ENCODE data around the gene PCDH8. TPM values are rescaled to one million over a fixed set of nuclear protein-coding genes. Genes with fewer than 3 reads are reported as not detected.

PCDH8 gene
- total and polyA plus RNA-seq, 2 of the 13 experiments (the other 11 are each of a cell fraction or from before 2014, with no cell fraction given): not detected

GRCh38 chr13:52885141-52885540 is 36.7 kb upstream of the PCDH8 start (continued):
- no peak for TF ChIP-seq ZBTB38 (CRISPR knock-in tag; IDR thresholded peaks at IDR 0.05)
- TF ChIP-seq ZNF629 (CRISPR knock-in tag; conservative IDR thresholded peaks at IDR 0.05): no peak
- TF ChIP-seq REXO4 (CRISPR knock-in tag; IDR thresholded peaks at IDR 0.05; ENCODE audit: borderline replicate concordance): no peak

- no peaks in the 10 kb centered on the region for H3K27me3 ChIP-seq (ENCODE audit: control insufficient read depth in 1 of 2, insufficient read depth in 2 of 2, low read length in 2 of 2)
- no peak for TF ChIP-seq AGO1 (IDR thresholded peaks at IDR 0.05; ENCODE audit: low read depth, low read length, poor library complexity, severe bottlenecking)
- TF ChIP-seq RERE (CRISPR knock-in tag; IDR thresholded peaks at IDR 0.05; ENCODE audit: low read depth): no peak
- TF ChIP-seq IKZF5 (CRISPR knock-in tag; IDR thresholded peaks at IDR 0.05): no peak
- no peak for TF ChIP-seq ZNF556 (CRISPR knock-in tag; IDR thresholded peaks at IDR 0.05; ENCODE audit: borderline replicate concordance)
- 42% methylated on average over 7 of the region's 7 CpGs for WGBS (ENCODE audit: low lambda C conversion rate)
- no peaks in the 10 kb centered on the region for H3K9me3 ChIP-seq (ENCODE audit: low read length)
- BruUV-seq (replicated peaks): no TSS peak
- no peak overlapping the region for H3K9ac ChIP-seq (ENCODE audit: insufficient read depth, low read depth, low read length)
- H4K20me1 ChIP-seq (ENCODE audit: insufficient read depth, low read length): no peaks in the 10 kb centered on the region
- no peaks in the 10 kb centered on the region for H3K79me2 ChIP-seq (ENCODE audit: insufficient read depth, low read length)
- DNase-seq (ENCODE audit: low spot score): no peak
- no peaks in the 10 kb centered on the region for H3K4me1 ChIP-seq (ENCODE audit: insufficient read depth, low read length)
- H3K36me3 ChIP-seq (replicated peaks in 1 of 2; ENCODE audit: control insufficient read depth in 1 of 2, insufficient read depth in 2 of 2, low read length in 2 of 2): no peaks in the 10 kb centered on the region
- intact Hi-C loops (cut with micrococcal nuclease; ENCODE audit: unreplicated experiment): no loop called here
- in situ Hi-C loops (cut with HindIII; ENCODE audit: extremely low pct_ligation_motif_present, low pct_unique_long_range_greater_than_20kb): no loop called here
- H2AFZ ChIP-seq (ENCODE audit: low read length): no peak overlapping the region
- FAIRE-seq: no peak
- no peak overlapping the region for H3K27ac ChIP-seq (ENCODE audit: extremely low read length, insufficient read depth, low read length)
- no peak overlapping the region for H3K4me2 ChIP-seq (ENCODE audit: low read depth, low read length)
- ATAC-seq: no peak
- ChIA-PET POLR2A (no interaction called here), CTCF (ENCODE audit: low intra/inter-chr PET ratio, low total read pairs) (no interaction called here)
- H3K4me3 ChIP-seq (replicated peaks in 1 of 3; ENCODE audit: insufficient read depth in 1 of 3, low read depth in 2 of 3, low read length in 3 of 3): no peak overlapping the region
These were observed 36.1 kb upstream of the PCDH8 start for GRCh38 chr13:52884429-52885010.
